Measurements from ENCODE around the gene TSKS. TPM values are rescaled to one million over a fixed set of nuclear protein-coding genes. Genes with fewer than 3 reads are reported as not detected.

The TSKS gene
- total RNA-seq, 1 donor from 2014 or later, result 0.55 TPM

DNA sequence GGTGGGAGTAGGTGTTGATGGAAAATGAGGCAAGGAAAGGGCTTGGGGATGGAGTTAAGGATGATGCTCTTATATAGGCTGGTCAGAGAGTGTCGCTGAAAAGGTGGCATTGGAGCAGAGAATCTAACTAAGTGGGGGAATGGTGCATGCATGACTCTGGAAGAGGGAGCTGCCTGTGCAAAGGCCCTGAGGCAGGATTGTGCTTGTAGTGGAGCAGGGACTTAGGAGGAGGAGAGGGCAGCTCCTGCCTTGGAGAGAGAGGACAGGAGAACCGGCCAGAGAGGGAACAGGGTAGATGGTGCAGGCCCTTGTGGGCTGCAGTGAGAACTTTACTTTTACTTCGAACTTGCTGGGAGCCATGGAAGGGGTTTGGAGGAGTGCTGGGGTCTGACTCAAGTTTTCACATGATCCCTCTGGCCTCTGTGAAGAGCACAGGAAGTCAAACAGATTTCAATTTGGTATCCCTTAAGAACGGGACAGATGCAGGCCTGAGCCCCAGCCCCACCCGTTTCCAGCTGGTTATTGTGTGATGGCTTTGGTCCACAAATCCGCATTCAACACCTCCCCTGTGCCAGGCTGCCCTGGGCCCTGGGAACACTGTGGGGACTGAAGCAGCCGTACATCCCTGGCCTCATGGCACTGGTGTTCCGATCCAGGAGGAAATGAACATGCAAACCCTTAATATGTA is 10.7 kb upstream of the TSKS start:
- CTCF ChIA-PET, result no interaction called here
- DNase-seq, result no peak
- POLR2A ChIA-PET, result no interaction called here
- TF ChIP-seq CTCF (IDR thresholded peaks at IDR 0.05), result no peak
- ATAC-seq (ENCODE audit: low read depth), result no peak
- Mint-ChIP-seq H3K9me3 (no peaks in the 10 kb centered on the region), H3K4me3 (no peak overlapping the region), H3K4me1 (peaks cover 13% of the 10 kb centered on the region), H3K27ac (no peak overlapping the region), H3K36me3 (ENCODE audit: low read depth) (peaks cover 21% of the 10 kb centered on the region), H3K27me3 (no peaks in the 10 kb centered on the region)
- intact Hi-C loops (cut with micrococcal nuclease), result no loop called here

DNA sequence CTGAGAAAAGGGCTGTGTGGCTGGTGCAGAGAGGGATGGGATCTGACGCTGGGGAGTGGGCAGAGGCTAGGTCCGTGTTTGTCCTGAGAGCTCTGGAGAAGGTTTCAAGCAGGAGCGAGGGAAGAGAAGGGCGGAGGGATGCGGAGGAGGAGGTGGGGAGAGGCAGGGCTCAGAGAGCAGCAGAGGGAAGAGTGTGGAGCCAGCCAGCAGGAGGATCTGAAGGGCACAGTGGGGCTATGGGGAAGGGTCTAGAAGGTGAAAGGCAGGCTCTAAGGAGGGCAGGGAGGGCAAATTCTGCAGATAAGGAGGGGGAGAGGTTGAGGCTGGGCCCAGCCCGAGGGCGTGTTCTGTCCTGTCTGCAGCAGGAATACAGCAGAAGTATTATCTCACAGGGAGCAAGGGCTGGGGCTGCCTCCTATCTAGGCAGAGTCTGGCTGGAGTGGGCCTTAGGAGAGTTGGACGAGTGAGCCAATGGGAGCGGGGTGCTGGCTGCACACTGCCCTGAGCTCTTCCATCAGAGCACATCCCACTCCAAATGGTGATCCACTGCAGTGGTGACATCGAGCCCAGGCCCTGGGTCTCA is 9.8 kb upstream of the TSKS start:
- H3K9me3 Mint-ChIP-seq, result no peaks in the 10 kb centered on the region
- no peaks in the 10 kb centered on the region for H3K27me3 Mint-ChIP-seq
- no peak for ATAC-seq (ENCODE audit: low read depth)
- H3K4me3 Mint-ChIP-seq, result no peak overlapping the region
- DNase-seq, result no peak
- H3K4me1 Mint-ChIP-seq, result peaks cover 16% of the 10 kb centered on the region
- H3K27ac Mint-ChIP-seq, result no peak overlapping the region
- ChIA-PET CTCF (no interaction called here), POLR2A (no interaction called here)
- intact Hi-C loops (cut with micrococcal nuclease), result no loop called here
- peaks cover 21% of the 10 kb centered on the region for H3K36me3 Mint-ChIP-seq (ENCODE audit: low read depth)
- no peak for TF ChIP-seq CTCF (IDR thresholded peaks at IDR 0.05)

GRCh38 chr19:49771674-49772139 is 8.6 kb upstream of the TSKS start:
- peaks cover 24% of the 10 kb centered on the region for H3K4me1 Mint-ChIP-seq
- H3K9me3 Mint-ChIP-seq, result no peaks in the 10 kb centered on the region
- H3K36me3 Mint-ChIP-seq (ENCODE audit: low read depth), result peaks cover 24% of the 10 kb centered on the region
- no peak overlapping the region for H3K27ac Mint-ChIP-seq
- H3K4me3 Mint-ChIP-seq, result no peak overlapping the region
- no peak for DNase-seq
- TF ChIP-seq CTCF (IDR thresholded peaks at IDR 0.05), result no peak
- no peak for ATAC-seq (ENCODE audit: low read depth)
- intact Hi-C loops (cut with micrococcal nuclease), result no loop called here
- POLR2A ChIA-PET, result no interaction called here
- no peaks in the 10 kb centered on the region for H3K27me3 Mint-ChIP-seq
- CTCF ChIA-PET, result no interaction called here

DNA sequence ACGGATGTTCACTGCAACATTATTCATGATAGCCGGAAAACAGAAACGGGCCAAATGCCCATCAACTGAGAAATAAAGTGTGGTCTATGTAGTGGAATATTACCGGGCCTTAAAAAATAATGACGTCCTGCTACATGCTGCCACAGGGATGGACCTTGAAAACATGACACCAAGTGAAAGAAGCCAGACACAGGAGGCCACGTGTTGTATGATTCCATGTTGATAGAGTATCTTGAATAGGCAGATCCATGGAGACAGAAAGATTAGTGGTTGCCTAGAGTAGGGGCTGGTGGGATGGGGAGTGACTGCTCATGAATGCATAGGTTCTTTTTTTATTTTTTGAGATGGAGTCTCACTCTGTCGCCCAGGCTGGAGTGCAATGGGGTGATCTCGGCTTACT is 7.4 kb upstream of the TSKS start:
- CTCF ChIA-PET, result interaction anchor here (1.2 kb wide), 1 partner anchor 53 kb away, joined by 3 read pairs; no protein-coding TSS in a partner anchor

More for the DNA sequence above, 7.4 kb upstream of the TSKS start:
- H3K27ac Mint-ChIP-seq, result no peak overlapping the region
- ATAC-seq (ENCODE audit: low read depth) (no peak), DNase-seq (no peak)
- no peak for TF ChIP-seq CTCF (IDR thresholded peaks at IDR 0.05)
- peaks cover 31% of the 10 kb centered on the region for H3K4me1 Mint-ChIP-seq
- POLR2A ChIA-PET, result no interaction called here
- H3K9me3 Mint-ChIP-seq, result no peaks in the 10 kb centered on the region
- H3K36me3 Mint-ChIP-seq (ENCODE audit: low read depth), result peaks cover 16% of the 10 kb centered on the region
- H3K27me3 Mint-ChIP-seq, result no peaks in the 10 kb centered on the region
- no peak overlapping the region for H3K4me3 Mint-ChIP-seq
- intact Hi-C loops (cut with micrococcal nuclease), result no loop called here

All from activated B cell treated with CpG ODN at 0.5 μM for 24 hours (primary cell).